ENCODE data around the gene ATXN1.

The ATXN1 gene

DNA sequence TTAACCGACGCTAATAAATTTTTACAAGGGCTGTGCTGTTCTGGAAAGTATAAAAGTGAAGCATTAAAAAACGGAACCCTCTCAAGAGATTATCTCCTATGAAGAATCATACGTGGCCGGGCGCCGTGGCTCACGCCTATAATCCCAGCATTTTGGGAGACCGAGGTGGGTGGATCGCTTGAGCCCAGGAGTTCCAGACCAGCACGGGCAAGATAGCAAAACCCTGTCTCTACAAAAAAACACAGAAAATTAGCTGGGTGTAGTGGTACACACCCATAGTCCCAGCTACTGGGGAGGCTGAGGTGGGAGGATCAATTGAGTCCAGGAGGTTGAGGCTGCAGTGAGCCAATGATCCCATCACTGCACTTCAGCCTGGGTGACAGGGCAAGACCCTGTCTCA is 439.4 kb downstream of the ATXN1 start:
- no peak for DNase-seq

DNA sequence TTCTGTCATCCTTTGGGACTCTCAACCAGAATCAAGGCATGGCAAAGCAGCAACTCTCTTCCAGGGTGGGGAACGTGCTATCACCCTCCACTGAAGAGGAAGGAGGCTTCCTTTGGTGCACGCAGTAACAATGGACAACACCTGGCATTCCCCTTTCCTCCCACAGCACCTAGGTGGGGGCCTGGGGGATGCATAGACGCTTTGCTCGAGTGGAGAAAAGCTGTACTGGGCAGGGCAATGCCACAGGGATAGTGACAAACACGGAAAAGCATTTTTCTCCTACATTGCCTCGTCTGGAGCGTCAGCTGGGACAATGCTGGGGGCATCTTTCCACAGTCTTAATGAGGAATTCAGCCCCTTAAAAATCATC is 439.9 kb downstream of the ATXN1 start:
- DNase-seq = no peak

DNA sequence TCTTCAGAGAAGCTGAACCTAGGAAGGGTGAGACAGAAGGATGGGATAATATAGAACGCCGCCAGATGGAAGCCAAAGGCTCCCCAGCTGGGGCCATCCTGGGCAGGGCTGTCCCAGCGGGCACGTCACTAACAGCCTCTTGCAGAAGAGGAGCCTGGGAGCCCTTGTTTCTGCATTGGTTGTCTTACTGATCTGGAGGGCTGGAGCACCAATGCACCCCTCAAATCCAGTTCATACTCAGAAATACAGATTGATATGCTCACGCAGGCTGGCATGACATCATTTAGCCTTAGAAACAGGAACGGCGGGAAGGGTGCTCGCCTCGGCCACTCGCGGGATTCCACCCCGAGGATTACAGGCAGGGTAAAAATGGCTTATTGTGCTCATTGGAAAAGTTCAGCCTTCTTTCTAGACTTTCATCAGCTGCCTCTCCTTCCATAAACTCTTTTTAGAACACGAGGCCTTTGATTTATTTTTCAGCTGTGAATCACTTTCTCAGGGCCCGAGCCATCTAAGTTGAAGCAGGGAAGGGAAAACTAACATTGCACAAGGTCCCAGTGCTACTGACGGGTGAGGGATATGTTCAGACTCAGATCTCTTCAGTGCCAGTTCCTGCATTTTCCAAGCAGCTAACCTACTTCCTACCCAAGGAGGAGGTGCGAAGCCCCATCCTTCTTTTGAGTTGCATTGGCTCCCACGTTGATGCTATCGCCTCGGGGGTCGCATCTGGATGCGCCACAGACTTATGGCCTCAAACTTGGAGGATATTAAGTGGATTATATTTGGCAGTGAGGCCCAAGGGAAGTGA is 440.5 kb downstream of the ATXN1 start:
- DNase-seq = no peak

DNA sequence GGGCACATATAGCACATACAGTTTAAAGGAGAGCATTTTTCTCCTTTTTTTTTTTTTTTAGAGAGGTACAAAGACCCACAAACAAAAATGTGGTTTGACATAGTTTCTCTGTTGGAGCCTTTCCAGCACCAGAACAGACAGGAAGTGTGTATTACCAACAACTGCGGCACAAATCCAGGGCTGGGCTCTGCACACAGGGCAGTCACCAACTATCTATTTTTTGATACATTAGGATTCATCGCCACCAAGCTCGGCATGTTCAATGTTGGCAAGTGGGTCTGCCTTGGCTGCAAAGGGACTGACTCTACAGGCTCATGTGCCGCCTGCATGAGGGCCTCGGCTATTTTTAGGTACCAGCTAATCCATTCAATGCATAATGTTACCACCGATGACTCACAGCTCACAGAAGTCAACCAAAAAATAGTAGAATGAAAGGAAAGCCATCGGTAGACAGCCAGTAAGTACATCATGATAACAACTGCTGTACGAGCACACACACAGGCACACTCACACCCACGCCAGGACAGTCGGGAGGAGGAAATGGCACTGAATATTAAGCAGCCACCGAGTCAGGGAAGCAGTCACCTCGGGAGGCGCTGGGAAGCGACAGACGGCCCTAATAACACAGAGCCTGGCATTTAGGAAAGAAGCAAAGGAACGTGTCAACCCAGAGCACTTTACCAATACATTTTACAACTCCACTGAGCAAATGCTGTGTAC is 441.3 kb downstream of the ATXN1 start:
- DNase-seq = peak; percentile 44

DNA sequence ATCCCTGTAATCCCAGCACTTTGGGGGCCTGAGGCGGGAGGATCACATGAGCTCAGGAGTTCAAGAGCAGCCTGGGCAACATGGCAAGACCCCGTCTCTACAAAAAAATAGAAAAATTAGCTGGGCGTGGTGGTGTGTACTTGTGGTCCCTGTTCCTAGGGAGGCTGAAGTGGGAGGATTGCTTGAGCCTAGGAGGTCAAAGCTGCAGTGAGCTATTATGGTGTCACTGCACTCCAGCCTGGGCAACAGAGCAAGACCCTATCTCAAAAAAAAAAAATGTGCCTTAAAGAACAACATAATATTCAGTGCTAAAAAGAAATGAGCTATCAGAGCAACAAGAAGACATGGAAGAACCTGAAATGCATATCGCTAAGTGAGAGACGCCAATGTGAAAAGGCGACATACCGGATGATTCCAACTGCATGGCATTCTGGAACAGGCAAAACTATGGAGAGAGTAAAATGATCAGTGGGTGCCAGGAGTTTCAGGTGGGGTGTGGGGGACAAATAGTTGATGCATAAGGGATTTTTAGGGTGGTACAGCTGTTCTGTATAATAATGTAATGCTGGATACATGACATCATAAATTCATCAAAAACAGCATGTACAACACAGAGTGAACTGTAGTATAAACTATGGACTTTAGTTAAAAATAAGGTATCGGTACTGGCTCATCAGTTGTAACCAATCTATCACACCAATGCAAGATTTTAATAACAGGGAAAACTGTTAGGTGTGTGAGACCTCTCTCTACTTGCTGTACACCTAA is 442.1 kb downstream of the ATXN1 start:
- DNase-seq = no peak

DNA sequence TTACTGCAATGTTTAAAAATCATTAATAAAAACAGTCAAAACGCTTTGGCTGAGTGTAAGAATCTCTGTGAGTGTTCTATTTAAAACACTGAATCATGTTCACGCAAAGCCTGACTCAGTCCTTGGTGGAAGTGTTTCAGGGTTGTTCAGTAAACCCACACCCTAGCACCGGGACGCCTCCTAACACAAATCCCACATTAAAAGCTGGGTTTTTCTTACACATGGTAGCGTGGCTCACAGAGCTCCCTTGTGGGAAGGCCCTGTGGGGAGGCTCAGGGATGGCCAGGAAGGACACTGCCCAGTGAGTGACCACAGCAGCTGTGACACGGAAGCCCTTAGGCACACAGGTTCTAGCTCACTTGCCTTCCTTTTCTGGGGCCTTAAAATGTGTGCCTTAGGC is 442.7 kb downstream of the ATXN1 start:
- DNase-seq = no peak

DNA sequence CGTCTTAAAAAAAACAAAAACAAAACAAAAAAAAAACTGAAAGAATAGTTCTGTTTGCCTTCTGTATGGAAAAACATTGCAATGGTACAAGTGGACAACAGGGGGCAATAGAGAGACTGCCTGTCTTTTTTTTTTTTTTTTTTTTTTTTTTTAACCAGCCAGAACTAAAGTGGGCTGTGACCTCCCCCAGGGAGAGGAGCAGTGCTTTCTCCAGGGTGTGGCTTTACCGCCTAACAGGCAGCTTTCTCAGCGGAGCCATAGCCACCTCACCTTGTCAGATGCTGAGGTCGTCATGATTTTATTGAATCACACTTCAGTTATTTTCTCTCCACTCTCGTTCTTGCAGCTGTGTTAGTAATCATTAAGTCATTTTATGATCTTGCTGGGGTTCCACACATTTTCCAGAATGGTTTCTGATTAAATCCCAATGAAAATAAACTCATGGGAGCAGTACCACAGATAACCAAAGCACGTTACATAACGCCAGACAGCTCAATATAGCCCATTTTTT is 444.5 kb downstream of the ATXN1 start:
- no peak for DNase-seq

DNA sequence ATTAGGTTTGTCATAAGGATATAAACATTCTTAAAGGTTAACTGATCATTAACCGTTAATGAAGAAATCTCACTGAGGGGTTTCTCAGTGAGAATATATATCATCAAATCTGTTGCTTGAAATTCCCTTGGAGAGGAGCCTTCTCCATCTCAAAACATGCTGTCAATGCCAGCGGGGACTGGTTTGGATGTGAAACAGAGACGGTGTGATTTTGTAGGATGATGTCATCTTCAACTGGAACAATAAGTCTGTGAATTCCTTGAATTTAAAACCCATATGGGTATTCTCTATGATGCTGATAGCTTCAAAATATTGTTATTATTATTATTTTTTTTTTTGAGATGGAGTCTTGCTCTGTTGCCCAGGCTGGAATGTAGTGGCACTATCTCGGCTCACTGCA is 447.0 kb downstream of the ATXN1 start:
- DNase-seq = no peak

DNA sequence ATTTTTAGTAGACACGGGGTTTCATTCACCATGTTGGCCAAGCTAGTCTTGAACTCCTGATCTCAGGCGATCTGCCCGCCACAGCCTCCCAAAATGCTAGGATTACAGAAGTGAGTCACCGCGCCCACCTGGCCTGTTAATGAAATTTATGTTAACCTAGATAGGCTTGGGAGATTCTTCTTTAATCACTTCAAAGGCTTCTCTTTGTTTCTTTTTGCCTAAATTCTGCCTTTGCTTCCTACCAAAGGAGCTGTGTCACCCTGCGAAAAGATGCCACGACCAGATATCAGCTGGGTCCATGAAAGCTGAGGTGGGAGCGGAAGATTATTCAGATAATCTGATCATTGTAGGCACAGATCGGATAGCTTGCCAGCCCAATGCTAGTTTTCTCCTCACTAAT is 447.5 kb downstream of the ATXN1 start:
- no peak for DNase-seq

DNA sequence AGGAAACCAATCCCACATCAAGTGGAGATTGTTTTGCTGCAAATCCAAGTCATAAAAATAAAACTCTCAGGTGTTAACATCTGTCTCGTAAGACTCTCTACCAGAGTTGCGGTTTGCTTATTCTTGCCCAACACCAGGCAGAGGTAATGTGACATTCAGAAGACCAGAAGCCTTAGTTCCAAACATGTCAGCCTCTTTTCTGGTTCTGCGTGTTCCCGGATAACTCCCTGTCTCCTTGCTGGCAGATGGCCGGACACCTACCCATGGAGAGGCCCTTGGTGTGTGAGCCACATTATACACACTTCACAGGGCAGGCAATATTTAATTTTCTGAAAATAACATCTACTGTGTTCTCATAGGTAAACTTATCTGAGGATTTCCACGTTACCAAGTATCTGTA is 449.5 kb downstream of the ATXN1 start:
- DNase-seq = no peak

DNA sequence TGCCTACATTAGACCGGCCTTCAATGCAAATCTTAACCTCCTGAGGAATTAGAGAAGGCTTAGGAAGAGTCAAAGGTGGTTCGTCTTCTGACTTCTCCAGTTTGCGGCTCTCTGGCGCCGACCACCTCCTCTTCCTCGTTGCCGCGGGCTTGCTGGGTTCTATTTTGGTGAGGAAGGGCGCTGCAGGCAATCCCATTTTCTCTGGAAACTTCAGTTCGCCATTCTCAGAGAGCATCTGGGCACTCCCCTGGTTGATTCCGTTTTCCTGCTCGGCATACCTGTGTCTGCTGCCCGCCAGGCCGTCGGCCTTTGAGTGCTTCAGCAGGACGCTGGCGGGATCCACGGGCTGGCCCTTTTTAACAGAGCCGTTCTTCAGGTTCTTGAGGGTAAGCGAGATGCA is 454.9 kb downstream of the ATXN1 start:
- DNase-seq = no peak

DNA sequence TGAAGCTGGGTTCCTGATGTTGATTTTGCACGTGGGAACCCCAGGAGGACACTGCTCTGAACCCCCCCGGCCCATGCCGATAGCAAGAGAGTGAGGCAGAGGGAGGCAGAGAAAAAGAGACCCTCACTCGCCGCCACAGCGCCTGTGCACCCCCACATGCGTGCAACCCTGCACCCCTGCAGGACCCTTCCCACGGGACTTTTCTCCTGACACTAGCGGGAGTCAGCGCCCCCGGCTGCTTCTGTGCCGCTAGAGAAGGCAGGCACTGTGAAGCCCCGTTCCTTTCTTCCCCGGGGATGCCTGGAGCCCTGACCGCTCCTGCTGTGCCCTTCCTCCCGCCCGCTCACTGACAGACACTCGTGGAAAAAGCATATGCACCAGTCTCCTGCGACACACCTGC is 455.5 kb downstream of the ATXN1 start:
- DNase-seq = no peak

DNA sequence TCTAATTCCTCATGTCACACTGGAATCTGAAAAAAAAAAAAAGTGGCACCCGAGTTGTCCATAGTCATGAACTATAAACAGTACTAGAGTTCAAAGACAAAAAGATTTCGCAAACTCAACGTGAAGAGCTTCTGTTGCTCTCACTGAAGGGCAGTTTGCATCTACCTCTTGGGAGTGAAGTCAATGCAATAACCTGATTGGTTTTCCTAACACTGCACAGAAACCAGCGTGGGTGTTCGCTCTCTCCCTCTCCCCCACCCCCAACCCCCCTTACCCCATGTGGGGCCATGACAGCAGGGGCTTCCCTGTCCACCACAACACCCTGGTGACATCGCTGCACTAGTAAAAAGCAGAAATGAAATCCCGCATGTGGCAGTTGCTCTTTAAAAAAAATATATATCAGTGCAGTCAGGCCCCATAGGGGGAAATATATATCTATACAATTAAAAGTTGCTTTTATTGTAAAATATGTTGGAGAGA is 456.0 kb downstream of the ATXN1 start:
- DNase-seq = no peak

DNA sequence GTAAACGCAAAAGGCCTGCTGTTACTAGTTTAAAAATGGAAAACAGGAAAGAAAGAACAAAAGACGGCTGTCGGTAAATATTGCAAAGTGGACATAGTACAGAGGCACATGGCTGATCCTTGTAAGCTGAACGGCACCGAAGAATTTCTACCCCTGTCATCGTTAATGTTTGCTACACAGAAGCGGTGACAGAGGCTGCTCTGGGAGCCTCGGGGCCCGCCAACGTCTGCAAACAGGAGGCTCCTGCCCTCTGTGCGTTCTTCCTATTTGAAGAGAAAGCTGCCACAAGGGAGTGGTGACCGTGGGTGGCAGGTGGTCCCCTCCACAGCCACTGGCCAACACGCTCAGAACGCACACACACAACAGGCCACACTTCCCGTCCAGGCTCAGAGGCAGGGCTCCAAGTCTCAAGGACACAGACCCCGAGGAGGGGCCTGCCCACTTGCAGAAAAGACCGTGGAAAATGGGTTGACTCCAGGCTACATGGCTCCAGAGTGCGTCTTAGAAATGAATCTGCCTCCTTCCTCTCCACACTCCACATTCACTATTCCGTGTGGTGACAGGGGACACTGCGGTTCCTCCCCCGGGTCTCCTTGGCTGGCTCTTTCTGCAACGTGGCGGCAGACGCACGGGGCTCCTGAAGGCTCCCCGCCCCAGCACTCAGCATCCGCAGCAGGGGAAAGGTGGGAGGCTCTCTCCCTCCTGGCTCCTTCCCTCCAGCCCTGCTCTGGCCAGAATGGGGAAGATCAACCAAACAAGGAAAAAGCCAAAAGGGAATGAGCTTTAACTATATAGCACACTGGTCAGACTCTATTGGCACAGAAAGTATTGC is 458.3 kb downstream of the ATXN1 start:
- DNase-seq = no peak

DNA sequence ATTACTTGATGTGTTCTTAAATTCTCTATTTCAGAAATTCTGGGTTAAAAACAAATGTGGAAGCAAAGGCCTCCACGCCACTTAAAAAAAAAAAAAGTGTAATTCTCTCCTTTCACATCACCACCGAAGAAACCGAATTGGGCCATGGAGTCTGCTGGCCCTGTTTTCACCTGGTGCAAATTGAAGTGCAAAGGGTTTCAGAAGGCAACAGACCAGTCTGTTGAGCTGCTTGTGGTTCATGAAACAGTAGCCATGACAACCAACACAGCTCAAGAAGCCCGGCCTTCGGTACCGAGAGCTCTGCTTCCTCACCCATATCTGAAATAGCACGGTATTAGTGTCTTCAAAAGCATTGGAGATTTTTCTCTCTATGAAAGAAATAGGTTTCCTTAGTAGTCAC is 459.7 kb downstream of the ATXN1 start:
- DNase-seq = no peak

DNA sequence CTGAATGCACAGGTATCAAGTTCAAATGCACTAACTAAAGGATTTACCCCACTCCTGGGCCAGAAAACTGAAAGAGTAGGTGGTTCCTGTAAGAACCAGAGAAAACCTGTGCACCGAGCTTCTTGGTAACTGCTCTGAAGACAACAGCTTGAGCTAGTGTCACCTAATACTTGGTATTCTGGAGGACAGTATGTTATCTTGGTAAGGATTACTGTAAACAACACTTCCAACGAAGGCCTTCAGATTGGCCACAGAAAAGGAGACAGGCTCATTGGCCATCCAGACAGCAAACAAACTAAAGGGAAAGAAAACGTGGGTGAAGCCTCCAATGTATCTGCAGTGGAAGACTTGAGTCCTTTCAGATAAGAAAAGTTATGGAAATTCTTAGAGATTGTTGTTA is 461.4 kb downstream of the ATXN1 start:
- DNase-seq = no peak

DNA sequence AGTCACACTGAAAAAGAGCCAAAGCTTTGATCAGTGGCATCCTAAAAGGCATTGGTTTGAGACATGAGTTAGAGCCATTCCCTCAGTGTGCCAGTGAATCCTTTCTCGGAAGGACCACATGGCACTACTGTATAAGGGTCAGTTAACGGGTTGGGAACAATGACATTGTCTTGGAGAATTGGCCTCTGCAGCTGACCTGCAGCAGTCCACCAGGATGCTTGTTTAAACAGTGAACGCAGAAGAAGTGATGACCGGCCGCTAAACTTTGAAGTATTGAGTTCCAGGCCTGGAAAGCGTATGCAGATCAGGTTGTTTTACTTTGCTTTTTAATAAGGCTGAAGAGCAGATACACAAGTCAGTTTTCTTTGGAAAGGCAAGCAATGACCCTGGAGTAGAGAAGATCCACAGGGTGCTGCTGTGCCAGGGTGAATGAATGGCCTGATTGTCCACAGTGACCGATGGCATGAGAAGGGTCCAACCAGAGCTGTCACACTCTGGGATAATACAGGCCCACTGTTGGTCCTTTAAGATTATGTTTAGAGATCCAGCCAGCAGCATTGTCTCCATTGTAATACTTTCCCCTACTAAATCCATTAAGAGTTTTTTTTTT is 465.1 kb downstream of the ATXN1 start:
- no peak for DNase-seq

DNA sequence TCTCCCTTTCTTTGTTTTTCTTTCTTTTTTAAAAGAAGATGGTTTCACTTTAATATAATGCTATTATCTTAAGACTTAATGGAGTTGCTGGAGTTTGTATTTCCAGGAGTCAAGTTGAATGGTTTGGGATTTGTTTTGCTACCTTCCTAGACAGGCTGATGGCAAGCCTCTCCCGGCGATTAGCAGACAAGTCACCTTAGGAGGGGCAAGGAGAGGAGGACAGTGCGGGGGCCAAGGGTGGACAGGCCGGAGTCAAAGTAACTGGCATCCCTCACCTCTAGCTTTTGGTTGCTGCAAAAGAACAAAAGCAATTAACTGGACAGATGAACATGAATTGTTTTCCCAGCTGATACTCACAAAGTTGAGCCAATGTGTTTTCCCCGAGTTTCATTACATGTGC is 465.8 kb downstream of the ATXN1 start:
- no peak for DNase-seq

DNA sequence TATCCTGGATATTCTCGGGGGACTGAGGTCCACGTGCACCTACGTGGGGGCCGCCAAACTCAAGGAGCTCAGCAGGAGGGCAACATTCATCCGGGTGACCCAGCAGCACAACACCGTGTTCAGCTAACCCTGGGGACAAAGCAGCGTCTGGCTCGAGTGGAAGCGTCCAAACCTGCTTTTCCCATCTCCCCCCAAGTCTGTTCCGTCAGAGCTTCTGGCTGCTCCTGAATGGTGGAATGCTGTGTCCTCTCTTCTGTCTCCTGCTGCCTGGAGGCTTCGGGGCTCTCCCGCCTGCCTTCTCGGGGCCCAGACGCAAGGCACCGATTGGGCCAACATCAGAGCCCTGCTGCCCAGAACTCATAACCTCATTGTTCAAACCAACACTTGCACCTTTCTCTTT is 466.2 kb downstream of the ATXN1 start:
- no peak for DNase-seq

DNA sequence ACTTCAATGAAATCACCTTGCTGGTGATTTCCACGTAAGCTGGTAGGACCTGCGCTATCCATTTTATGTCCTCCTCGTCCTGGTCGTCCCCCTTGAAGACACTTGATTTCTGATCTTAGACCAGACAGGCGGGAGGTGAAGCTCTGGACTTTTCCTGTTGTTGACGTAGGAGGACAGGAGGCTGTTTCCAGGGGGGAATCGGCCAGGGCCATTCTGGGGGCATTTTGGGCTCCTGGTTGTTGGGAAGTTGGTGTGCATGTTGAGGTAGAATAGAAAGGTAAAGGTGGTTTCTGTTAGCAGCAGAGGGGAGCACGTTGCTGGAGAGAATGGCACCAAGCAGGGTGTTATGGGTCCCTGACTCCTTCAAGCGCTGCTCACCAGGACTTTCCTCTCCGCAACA is 466.9 kb downstream of the ATXN1 start:
- no peak for DNase-seq

DNA sequence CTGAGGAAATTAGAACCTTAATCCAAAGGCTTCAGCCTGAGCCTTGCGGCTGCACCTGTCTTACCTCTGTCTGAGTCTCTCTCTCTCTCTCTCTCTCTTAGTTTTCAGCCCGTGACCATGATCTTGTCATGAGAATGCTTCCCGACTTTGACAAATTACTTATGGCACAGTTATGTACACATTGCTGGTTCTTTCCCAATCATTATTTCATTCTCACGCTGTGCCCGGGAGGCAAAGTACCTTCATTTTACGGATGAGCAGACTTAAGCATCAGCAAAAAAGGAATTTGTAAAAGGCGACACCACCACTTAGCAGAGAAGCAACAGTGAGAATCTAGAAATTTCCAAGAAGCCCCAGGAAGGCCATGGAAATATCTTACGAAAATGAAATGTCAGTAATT is 468.3 kb downstream of the ATXN1 start:
- no peak for DNase-seq

DNA sequence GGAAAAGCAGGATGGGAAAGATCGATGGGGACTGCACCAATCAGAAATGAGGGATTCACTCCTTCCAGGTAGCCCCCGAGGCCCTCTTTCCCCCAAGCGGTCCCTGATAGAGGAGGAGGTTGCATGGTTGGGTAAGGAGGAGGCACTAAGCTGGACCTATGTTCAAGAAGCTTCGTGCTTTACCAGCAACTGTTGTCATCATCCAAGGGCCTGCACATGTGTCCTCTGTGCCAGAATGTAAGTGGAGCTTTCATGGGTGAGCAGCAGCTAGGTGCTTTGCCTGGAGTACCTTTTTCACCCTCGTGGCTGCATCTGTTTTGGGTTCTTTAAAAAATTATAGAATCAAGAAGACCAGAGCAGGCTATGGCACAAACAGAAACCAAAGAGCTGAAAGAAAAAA is 468.8 kb downstream of the ATXN1 start:
- no peak for DNase-seq

Data from GOT3 (cell line).